ENCODE results near the gene ECI2. TPM values are rescaled to one million over a fixed set of nuclear protein-coding genes. Genes with fewer than 3 reads are reported as not detected.

ECI2 gene
- polyA plus RNA-seq, 2 of the 4 experiments (the other 2 are of a cell fraction), result 48.1 to 68.9 TPM

GRCh38 chr6:4180652-4181255, 45.4 kb upstream of the ECI2 start (continued):
- TF ChIP-seq REST (IDR thresholded peaks at IDR 0.05), result no peak
- TF ChIP-seq FOXS1 (CRISPR knock-in tag; IDR thresholded peaks at IDR 0.05), result no peak
- no peak for TF ChIP-seq JUNB (IDR thresholded peaks at IDR 0.05)
- TF ChIP-seq NR3C1 (IDR thresholded peaks at IDR 0.05), result no peak
- no peak for TF ChIP-seq EHMT2 (IDR thresholded peaks at IDR 0.05; ENCODE audit: low read depth)
- no peak for TF ChIP-seq MAZ (IDR thresholded peaks at IDR 0.05; ENCODE audit: borderline replicate concordance, low read depth, low read length)
- no peak for TF ChIP-seq ZNF302 (CRISPR knock-in tag; IDR thresholded peaks at IDR 0.05)
- no peak for TF ChIP-seq RCOR1 (IDR thresholded peaks at IDR 0.05; ENCODE audit: low read depth, low read length)
- no peak for TF ChIP-seq ESRRA (IDR thresholded peaks at IDR 0.05; ENCODE audit: borderline replicate concordance, low read length)
- no peak for TF ChIP-seq TP53 (CRISPR knock-in tag; IDR thresholded peaks at IDR 0.05)
- TF ChIP-seq E2F6 (IDR thresholded peaks at IDR 0.05; ENCODE audit: borderline replicate concordance, low read depth), result no peak

GRCh38 chr6:4179960-4180651, 44.7 kb upstream of the ECI2 start:
- no peak for DNase-seq (ENCODE audit: low read depth in 1 of 2, low spot score in 1 of 2)
- POLR2A ChIA-PET, result no interaction called here
- no peak for ATAC-seq

DNA sequence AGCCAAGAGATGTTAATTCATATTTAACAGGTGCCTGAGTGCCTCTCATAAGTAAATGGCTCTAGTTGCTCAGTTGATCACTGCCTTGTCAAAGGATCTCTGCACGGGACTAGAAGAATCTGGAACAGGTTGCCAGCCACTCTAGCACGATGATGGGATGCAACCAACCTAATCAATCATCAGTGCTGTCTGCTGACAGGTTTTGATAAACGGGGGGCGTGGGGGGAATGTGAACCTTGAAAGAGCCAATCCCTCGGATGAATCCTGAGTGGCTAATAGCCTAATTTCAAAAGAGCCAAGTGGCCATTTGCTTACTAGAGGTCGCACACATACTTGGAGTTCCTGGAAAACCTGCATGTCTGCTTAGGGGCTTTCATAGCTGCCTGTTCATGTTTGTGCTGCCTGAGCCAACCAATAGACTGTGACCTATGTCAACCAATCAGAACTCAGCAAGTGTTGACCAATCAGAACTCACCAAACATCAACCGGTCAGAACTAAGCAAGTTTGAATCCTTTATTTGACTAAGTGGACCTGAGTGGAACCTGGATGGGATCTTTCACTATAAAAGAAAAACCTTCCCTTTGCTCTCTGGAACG, 43.5 kb upstream of the ECI2 start:
- TF ChIP-seq, protein P1, sequence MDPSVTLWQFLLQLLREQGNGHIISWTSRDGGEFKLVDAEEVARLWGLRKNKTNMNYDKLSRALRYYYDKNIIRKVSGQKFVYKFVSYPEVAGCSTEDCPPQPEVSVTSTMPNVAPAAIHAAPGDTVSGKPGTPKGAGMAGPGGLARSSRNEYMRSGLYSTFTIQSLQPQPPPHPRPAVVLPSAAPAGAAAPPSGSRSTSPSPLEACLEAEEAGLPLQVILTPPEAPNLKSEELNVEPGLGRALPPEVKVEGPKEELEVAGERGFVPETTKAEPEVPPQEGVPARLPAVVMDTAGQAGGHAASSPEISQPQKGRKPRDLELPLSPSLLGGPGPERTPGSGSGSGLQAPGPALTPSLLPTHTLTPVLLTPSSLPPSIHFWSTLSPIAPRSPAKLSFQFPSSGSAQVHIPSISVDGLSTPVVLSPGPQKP (IDR thresholded peaks at IDR 0.05; ENCODE audit: low read depth, low read length), result no peak
- TF ChIP-seq HOXB5 (CRISPR knock-in tag; IDR thresholded peaks at IDR 0.05) (no peak), BHLHE40 (IDR thresholded peaks at IDR 0.05; ENCODE audit: low read depth, low read length) (no peak), EHMT2 (IDR thresholded peaks at IDR 0.05; ENCODE audit: low read depth) (no peak), MAZ (IDR thresholded peaks at IDR 0.05; ENCODE audit: borderline replicate concordance, low read depth, low read length) (no peak), ATOH8 (CRISPR knock-in tag; IDR thresholded peaks at IDR 0.05; ENCODE audit: low read depth) (no peak), TP53 (CRISPR knock-in tag; IDR thresholded peaks at IDR 0.05) (no peak), SMC3 (IDR thresholded peaks at IDR 0.05) (no peak), RAD21 (conservative IDR thresholded peaks at IDR 0.05 in 1 of 2, IDR thresholded peaks at IDR 0.05 in 1 of 2) (no peak)
- Histone ChIP-seq H3K27ac (no peak overlapping the region), H3K4me3 (no peak overlapping the region), H3K4me2 (no peak overlapping the region), H3K9me3 (no peaks in the 10 kb centered on the region), H3K4me1 (peaks cover 5% of the 10 kb centered on the region; the same call in 1 of the 3 replicates)
- FAIRE-seq (no peak), DNase-seq (ENCODE audit: low read depth in 1 of 2, low spot score in 1 of 2) (no peak), ATAC-seq (no peak)
- ChIA-PET CTCF (interaction anchor here (1.0 kb wide), 1 partner anchor 9 kb away, joined by 3 read pairs; no protein-coding TSS in a partner anchor), POLR2A (no interaction called here)
- WGBS (ENCODE audit: missing lambda C conversion rate), result 65% methylated on average over 6 of the region's 8 CpGs

More at GRCh38 chr6:4179960-4180651, 44.7 kb upstream of the ECI2 start:
- Histone ChIP-seq H3K4me2 (no peak overlapping the region), H3K4me3 (no peak overlapping the region), H3K9me3 (no peaks in the 10 kb centered on the region), H3K27ac (no peak overlapping the region), H3K4me1 (peaks cover 5% of the 10 kb centered on the region; the same call in 1 of the 3 replicates)
- CTCF ChIA-PET, result interaction anchor here (1.0 kb wide), 1 partner anchor 10 kb away, joined by 3 read pairs; no protein-coding TSS in a partner anchor
- TF ChIP-seq MAX (IDR thresholded peaks at IDR 0.05), result no peak
- TF ChIP-seq SREBF2 (IDR thresholded peaks at IDR 0.05), result no peak
- no peak for TF ChIP-seq SMC3 (IDR thresholded peaks at IDR 0.05)
- TF ChIP-seq HOXA7 (CRISPR knock-in tag; IDR thresholded peaks at IDR 0.05), result no peak
- 69% methylated on average over 4 of the region's 4 CpGs for whole genome bisulfite sequencing (ENCODE audit: missing lambda C conversion rate)
- no peak for FAIRE-seq

Data from A549 (cell line).